Esophagus muscularis mucosa (tissue), 4 donors: ENCODE data around the gene NCAM1. TPM values are rescaled to one million over a fixed set of nuclear protein-coding genes. Genes with fewer than 3 reads are reported as not detected.
A peak's percentile ranks its signal among the peaks of the same experiment; 100 is the strongest.

Experiments
- DNase-seq: peaks from one replicate; pipeline ENCODE4 v3.0.0-alpha.2; 2017; ENCODE audit errors: extremely low spot score
- H3K27ac ChIP-seq, 4 donors: fragments of 200-600 bp; sonication (generic); replicated peaks in 1 of 4; 1 replicate in 3 of 4; 2 replicates in 1 of 4; pipeline ENCODE4 v1.5.1; 2016 to 2019; ENCODE audit warnings: mild to moderate bottlenecking in 1 of 4
- H3K27me3 ChIP-seq, 4 donors: fragments of 200-600 bp; sonication (generic); one replicate each; pipeline versions ENCODE4 v1.5.1 to v1.6.0; 2016 to 2019
- H3K36me3 ChIP-seq, 4 donors: fragments of 200-600 bp; sonication (generic); one replicate each; pipeline ENCODE4 v1.5.1; 2016 to 2019
- H3K4me1 ChIP-seq, 4 donors: fragments of 200-600 bp; sonication (generic); one replicate each; pipeline ENCODE4 v1.5.1; 2016 to 2019
- H3K4me3 ChIP-seq, 4 donors: fragments of 200-600 bp; sonication (generic); 1 replicate in 2 of 4; 2 replicates in 2 of 4; pipeline ENCODE4 v1.5.1; 2016 to 2019; ENCODE audit warnings: mild to moderate bottlenecking in 4 of 4, moderate library complexity in 1 of 4
- H3K9me3 ChIP-seq, 4 donors: fragments of 200-600 bp; sonication (generic); 1 replicate in 3 of 4; 2 replicates in 1 of 4; pipeline ENCODE4 v1.5.1; 2016 to 2019
- CTCF ChIP-seq, 3 experiments: fragments of 200-600 bp in 2 of 3; fragments of 450-650 bp in 1 of 3; sonication (generic) in 2 of 3; IDR thresholded peaks; one replicate each; pipeline ENCODE4 v1.5.1; 2017 to 2019; ENCODE audit warnings: antibody characterized with exemption in 3 of 3, mild to moderate bottlenecking in 2 of 3, moderate library complexity in 1 of 3
- EP300 ChIP-seq: sonication (generic); formaldehyde crosslinking; IDR thresholded peaks from one replicate; pipeline ENCODE4 v1.6.1; 2017; ENCODE audit warnings: antibody characterized with exemption
- POLR2A ChIP-seq: fragments of 450-650 bp; IDR thresholded peaks from one replicate; pipeline ENCODE4 v1.6.1; 2017; ENCODE audit warnings: antibody characterized with exemption, moderate library complexity, mild to moderate bottlenecking, low read depth
- POLR2AphosphoS5 ChIP-seq, 2 donors: sonication (generic); formaldehyde crosslinking; IDR thresholded peaks; one replicate each; pipeline ENCODE4 v1.6.1; 2017; ENCODE audit warnings: antibody characterized with exemption in 2 of 2
- WGBS: methylation state at CpG from one replicate; pipeline ENCODE4 v1.1.5; 2018; 5-methylcytosine and 5-hydroxymethylcytosine counted together
- intact Hi-C: fragments of 100-400 bp; cut with DNase I; formaldehyde crosslinking; loops from one replicate; pipeline ENCODE4 v1.15.1; 2023
- total RNA-seq, 4 donors: library from RNA; depleted of rRNA; stranded (reverse); fragments of >200 nt; gene quantifications; one replicate each; pipeline versions ENCODE4 v1.1.0 to v1.2.1, GENCODE V29; 2016

NCAM1 gene
- total RNA-seq, 4 donors from 2014 or later: 83.5 to 161 (median 95.2) TPM

GRCh38 chr11:113129261-113129992 lies 168.2 kb downstream of the NCAM1 start:
- no peak for TF ChIP-seq CTCF (IDR thresholded peaks at IDR 0.05)
- TF ChIP-seq POLR2AphosphoS5 (IDR thresholded peaks at IDR 0.05): no peak
- TF ChIP-seq EP300: no peak
- no peak for TF ChIP-seq POLR2A
- 94% methylated on average over 5 of the region's 5 CpGs for WGBS
- Histone ChIP-seq H3K9me3 (no peaks in the 10 kb centered on the region), H3K4me3 (no peak overlapping the region), H3K4me1 (peaks cover 23 to 40% (median 34%) of the 10 kb centered on the region in 4 donors), H3K36me3 (no peaks in the 10 kb centered on the region), H3K27ac (no peak overlapping the region), H3K27me3 (no peaks in the 10 kb centered on the region)
- intact Hi-C loops: loop anchor here (10.0 kb wide), 1 partner anchor 115 kb away; no protein-coding TSS in a partner anchor
- no peak for DNase-seq

DNA sequence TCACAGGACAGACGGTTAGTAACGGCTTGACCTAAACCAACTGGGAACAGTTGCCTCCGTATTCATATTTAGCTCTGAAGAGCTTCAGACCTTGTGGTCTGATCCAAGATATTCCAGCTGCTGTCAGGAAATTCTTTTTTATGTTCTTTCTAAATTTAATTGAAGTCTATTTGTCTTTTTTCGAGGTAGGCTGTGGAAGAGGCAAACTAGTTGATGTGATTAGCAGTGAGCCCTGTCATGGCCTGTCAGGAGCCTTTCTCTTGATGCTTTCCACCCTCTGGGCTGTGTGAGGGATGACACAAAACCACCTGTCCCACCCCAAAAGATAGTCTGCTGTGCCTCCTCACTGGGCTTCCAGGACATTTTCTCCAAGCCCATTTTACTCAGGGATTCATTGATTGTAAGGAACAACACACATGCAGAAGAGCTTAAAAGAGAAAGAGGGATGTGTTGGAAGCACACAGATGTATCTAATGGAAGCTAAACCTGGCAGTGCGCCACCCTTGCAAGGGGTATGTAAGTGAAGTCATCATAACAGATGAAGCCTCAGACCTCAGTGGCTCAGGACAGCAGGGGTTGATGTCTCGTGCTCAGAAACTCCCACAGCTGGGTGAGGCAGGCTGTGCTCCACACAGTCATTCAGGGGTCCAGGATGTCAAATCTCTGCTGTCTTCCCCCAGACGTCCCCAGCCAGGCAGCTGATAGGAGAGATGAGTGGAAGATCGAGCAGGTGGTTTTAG lies 170.0 kb downstream of the NCAM1 start:
- Histone ChIP-seq H3K27ac (peak overlapping the region in 3 of 4 donors; percentile 10 to 62 (median 46)), H3K4me1 (peaks cover 23 to 40% (median 34%) of the 10 kb centered on the region in 4 donors), H3K36me3 (no peaks in the 10 kb centered on the region), H3K9me3 (no peaks in the 10 kb centered on the region), H3K27me3 (no peaks in the 10 kb centered on the region), H3K4me3 (no peak overlapping the region)
- intact Hi-C loops: no loop called here
- TF ChIP-seq CTCF (IDR thresholded peaks at IDR 0.05) (no peak), POLR2AphosphoS5 (IDR thresholded peaks at IDR 0.05) (no peak), EP300 (no peak), POLR2A (no peak)
- 82% methylated on average over 8 of the region's 8 CpGs for WGBS
- DNase-seq: no peak

DNA sequence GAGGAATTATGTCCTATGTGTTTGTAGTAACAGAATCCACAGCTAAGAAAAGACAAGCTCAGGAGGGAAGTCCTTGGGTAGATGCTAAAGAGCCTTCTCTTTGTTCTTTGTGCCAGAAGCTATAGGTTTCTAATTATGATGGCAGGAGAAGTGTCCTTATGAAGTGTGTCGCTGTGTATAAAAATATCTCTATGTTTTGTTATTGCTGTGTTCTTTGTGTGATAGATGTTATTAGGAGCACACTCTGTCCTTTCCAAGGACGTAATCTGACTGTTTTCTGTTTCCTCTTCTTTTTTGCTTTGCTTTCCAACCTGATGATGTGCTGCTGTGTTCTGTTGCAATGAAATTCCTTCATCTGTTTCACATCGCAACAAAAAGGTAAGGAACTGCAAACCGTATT lies 171.9 kb downstream of the NCAM1 start:
- intact Hi-C loops: no loop called here
- Histone ChIP-seq H3K9me3 (no peaks in the 10 kb centered on the region), H3K4me3 (no peak overlapping the region), H3K4me1 (peaks cover 18 to 29% (median 25%) of the 10 kb centered on the region in 4 donors), H3K27ac (peak overlapping the region in 3 of 4 donors; percentile 28 to 62 (median 46)), H3K36me3 (no peaks in the 10 kb centered on the region), H3K27me3 (no peaks in the 10 kb centered on the region)
- no peak for DNase-seq
- WGBS: 73% methylated on average over 4 of the region's 4 CpGs
- peak in 1 of 2 donors; percentile 23 for TF ChIP-seq POLR2AphosphoS5 (IDR thresholded peaks at IDR 0.05)
- no peak for TF ChIP-seq POLR2A
- no peak for TF ChIP-seq CTCF (IDR thresholded peaks at IDR 0.05)
- peak; percentile 42 for TF ChIP-seq EP300

GRCh38 chr11:113134626-113135025 lies 173.4 kb downstream of the NCAM1 start:
- no peaks in the 10 kb centered on the region for H3K9me3 ChIP-seq
- TF ChIP-seq EP300 (no peak), CTCF (IDR thresholded peaks at IDR 0.05) (no peak), POLR2A (no peak), POLR2AphosphoS5 (IDR thresholded peaks at IDR 0.05) (no peak)
- no peak for DNase-seq
- no peaks in the 10 kb centered on the region for H3K36me3 ChIP-seq
- no peaks in the 10 kb centered on the region for H3K27me3 ChIP-seq
- H3K27ac ChIP-seq: no peak overlapping the region
- 88% methylated on average over 5 of the region's 5 CpGs for WGBS
- intact Hi-C loops: no loop called here
- H3K4me1 ChIP-seq: peaks cover 16 to 29% (median 22%) of the 10 kb centered on the region in 4 donors
- no peak overlapping the region for H3K4me3 ChIP-seq
